K562 (cell line): ENCODE measurements around the gene PDLIM5.

Experiments used
- POLR2A ChIP-seq: fragments of 450-650 bp; conservative IDR thresholded peaks from 2 replicates; pipeline ENCODE4 v1.6.1; 2016
- ZNF551 ChIP-seq: fragments of 250-450 bp; sonication (Bioruptor Pico); IDR thresholded peaks from 2 replicates; pipeline ENCODE4 v1.5.0; 2021; ENCODE audit warnings: mild to moderate bottlenecking, moderate library complexity
- TF ChIP-seq, protein P1 (sequence below), 3 experiments: IDR thresholded peaks in 2 of 3; conservative IDR thresholded peaks in 1 of 3; 2 replicates each; pipeline ENCODE4 v1.5.1; 2011 to 2012; ENCODE audit warnings: low read length in 3 of 3, mild to moderate bottlenecking in 3 of 3, control low read depth in 2 of 3, improper control_type of control experiment in 1 of 3, inconsistent platforms in 1 of 3, low read depth in 1 of 3, mixed read lengths in 1 of 3, moderate library complexity in 1 of 3; ENCODE audit not compliant: insufficient read depth in 2 of 3
- TF ChIP-seq, protein P2 (sequence below): sonication (generic); formaldehyde crosslinking; IDR thresholded peaks from 2 replicates; pipeline ENCODE4 v1.9.0; 2022; ENCODE audit warnings: mild to moderate bottlenecking, missing genetic modification reagents
- TF ChIP-seq, protein P3 (sequence below): fragments of 200-600 bp; sonication (generic); IDR thresholded peaks from one replicate; pipeline ENCODE4 v1.6.1; 2012; ENCODE audit warnings: mild to moderate bottlenecking, low read depth, low read length, inconsistent platforms
- TF ChIP-seq, protein P4 (sequence below), 2 experiments: fragments of 450-650 bp in 1 of 2; sonication (generic) in 1 of 2; formaldehyde crosslinking; conservative IDR thresholded peaks; 2 replicates each; pipeline versions ENCODE4 v1.4.0 to v1.8.1; 2020 to 2022; ENCODE audit warnings: mild to moderate bottlenecking in 1 of 2, missing genetic modification reagents in 1 of 2

DNA sequence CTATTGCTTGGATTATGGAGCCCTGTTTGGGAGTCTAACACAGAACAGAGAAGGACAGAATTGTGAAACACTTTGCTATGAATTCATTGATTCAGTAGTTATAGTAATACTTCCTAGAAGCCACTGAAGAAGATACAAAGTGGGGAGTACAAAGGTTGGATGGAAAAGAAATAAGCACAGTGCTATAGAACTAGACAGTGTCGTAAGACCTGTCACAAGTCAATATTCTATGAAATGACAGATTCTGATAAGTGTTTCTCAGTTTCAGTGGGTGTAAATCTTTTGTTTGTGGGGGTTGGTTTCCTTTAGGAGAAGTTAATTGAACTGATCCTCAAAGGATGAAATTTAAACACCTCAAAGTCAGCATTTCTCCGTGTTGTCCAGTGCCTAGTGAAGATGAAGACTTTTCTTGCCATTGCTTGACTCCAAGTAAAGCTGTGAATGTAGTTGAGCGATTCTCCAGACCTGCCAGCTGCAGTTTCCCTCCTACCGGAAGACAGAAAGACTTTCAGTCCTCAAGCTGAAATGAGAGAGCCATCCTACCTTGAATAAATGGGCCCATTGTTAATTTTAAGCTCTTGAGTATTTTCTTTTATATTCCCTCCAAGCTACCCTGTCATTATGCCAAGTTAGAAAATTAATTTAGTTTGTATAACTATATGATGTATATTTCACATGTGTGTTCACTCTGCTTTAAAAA lies 7.9 kb downstream of the PDLIM5 start:
- no peak for TF ChIP-seq ZNF551 (CRISPR knock-in tag)
- TF ChIP-seq, protein P1, sequence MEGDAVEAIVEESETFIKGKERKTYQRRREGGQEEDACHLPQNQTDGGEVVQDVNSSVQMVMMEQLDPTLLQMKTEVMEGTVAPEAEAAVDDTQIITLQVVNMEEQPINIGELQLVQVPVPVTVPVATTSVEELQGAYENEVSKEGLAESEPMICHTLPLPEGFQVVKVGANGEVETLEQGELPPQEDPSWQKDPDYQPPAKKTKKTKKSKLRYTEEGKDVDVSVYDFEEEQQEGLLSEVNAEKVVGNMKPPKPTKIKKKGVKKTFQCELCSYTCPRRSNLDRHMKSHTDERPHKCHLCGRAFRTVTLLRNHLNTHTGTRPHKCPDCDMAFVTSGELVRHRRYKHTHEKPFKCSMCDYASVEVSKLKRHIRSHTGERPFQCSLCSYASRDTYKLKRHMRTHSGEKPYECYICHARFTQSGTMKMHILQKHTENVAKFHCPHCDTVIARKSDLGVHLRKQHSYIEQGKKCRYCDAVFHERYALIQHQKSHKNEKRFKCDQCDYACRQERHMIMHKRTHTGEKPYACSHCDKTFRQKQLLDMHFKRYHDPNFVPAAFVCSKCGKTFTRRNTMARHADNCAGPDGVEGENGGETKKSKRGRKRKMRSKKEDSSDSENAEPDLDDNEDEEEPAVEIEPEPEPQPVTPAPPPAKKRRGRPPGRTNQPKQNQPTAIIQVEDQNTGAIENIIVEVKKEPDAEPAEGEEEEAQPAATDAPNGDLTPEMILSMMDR (IDR thresholded peaks at IDR 0.05 in 2 of 3, conservative IDR thresholded peaks at IDR 0.05 in 1 of 3; ENCODE audit: insufficient read depth in 2 of 3, low read depth in 1 of 3, low read length in 3 of 3), result no peak
- TF ChIP-seq, protein P2, sequence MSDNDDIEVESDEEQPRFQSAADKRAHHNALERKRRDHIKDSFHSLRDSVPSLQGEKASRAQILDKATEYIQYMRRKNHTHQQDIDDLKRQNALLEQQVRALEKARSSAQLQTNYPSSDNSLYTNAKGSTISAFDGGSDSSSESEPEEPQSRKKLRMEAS, result no peak
- TF ChIP-seq, protein P3, sequence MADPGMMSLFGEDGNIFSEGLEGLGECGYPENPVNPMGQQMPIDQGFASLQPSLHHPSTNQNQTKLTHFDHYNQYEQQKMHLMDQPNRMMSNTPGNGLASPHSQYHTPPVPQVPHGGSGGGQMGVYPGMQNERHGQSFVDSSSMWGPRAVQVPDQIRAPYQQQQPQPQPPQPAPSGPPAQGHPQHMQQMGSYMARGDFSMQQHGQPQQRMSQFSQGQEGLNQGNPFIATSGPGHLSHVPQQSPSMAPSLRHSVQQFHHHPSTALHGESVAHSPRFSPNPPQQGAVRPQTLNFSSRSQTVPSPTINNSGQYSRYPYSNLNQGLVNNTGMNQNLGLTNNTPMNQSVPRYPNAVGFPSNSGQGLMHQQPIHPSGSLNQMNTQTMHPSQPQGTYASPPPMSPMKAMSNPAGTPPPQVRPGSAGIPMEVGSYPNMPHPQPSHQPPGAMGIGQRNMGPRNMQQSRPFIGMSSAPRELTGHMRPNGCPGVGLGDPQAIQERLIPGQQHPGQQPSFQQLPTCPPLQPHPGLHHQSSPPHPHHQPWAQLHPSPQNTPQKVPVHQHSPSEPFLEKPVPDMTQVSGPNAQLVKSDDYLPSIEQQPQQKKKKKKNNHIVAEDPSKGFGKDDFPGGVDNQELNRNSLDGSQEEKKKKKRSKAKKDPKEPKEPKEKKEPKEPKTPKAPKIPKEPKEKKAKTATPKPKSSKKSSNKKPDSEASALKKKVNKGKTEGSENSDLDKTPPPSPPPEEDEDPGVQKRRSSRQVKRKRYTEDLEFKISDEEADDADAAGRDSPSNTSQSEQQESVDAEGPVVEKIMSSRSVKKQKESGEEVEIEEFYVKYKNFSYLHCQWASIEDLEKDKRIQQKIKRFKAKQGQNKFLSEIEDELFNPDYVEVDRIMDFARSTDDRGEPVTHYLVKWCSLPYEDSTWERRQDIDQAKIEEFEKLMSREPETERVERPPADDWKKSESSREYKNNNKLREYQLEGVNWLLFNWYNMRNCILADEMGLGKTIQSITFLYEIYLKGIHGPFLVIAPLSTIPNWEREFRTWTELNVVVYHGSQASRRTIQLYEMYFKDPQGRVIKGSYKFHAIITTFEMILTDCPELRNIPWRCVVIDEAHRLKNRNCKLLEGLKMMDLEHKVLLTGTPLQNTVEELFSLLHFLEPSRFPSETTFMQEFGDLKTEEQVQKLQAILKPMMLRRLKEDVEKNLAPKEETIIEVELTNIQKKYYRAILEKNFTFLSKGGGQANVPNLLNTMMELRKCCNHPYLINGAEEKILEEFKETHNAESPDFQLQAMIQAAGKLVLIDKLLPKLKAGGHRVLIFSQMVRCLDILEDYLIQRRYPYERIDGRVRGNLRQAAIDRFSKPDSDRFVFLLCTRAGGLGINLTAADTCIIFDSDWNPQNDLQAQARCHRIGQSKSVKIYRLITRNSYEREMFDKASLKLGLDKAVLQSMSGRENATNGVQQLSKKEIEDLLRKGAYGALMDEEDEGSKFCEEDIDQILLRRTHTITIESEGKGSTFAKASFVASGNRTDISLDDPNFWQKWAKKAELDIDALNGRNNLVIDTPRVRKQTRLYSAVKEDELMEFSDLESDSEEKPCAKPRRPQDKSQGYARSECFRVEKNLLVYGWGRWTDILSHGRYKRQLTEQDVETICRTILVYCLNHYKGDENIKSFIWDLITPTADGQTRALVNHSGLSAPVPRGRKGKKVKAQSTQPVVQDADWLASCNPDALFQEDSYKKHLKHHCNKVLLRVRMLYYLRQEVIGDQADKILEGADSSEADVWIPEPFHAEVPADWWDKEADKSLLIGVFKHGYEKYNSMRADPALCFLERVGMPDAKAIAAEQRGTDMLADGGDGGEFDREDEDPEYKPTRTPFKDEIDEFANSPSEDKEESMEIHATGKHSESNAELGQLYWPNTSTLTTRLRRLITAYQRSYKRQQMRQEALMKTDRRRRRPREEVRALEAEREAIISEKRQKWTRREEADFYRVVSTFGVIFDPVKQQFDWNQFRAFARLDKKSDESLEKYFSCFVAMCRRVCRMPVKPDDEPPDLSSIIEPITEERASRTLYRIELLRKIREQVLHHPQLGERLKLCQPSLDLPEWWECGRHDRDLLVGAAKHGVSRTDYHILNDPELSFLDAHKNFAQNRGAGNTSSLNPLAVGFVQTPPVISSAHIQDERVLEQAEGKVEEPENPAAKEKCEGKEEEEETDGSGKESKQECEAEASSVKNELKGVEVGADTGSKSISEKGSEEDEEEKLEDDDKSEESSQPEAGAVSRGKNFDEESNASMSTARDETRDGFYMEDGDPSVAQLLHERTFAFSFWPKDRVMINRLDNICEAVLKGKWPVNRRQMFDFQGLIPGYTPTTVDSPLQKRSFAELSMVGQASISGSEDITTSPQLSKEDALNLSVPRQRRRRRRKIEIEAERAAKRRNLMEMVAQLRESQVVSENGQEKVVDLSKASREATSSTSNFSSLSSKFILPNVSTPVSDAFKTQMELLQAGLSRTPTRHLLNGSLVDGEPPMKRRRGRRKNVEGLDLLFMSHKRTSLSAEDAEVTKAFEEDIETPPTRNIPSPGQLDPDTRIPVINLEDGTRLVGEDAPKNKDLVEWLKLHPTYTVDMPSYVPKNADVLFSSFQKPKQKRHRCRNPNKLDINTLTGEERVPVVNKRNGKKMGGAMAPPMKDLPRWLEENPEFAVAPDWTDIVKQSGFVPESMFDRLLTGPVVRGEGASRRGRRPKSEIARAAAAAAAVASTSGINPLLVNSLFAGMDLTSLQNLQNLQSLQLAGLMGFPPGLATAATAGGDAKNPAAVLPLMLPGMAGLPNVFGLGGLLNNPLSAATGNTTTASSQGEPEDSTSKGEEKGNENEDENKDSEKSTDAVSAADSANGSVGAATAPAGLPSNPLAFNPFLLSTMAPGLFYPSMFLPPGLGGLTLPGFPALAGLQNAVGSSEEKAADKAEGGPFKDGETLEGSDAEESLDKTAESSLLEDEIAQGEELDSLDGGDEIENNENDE, result no peak
- TF ChIP-seq POLR2A, result no peak
- TF ChIP-seq, protein P4, sequence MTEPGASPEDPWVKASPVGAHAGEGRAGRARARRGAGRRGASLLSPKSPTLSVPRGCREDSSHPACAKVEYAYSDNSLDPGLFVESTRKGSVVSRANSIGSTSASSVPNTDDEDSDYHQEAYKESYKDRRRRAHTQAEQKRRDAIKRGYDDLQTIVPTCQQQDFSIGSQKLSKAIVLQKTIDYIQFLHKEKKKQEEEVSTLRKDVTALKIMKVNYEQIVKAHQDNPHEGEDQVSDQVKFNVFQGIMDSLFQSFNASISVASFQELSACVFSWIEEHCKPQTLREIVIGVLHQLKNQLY (CRISPR knock-in tag; conservative IDR thresholded peaks at IDR 0.05), result no peak
